OCI-LY1 (cell line): ENCODE measurements around the gene GCC2.

Source experiments
- H2AFZ ChIP-seq: fragments of 200-600 bp; sonication (generic), shearing (Covaris generic); 2 replicates; pipeline ENCODE4 v1.6.0; 2014; ENCODE audit warnings: antibody characterized with exemption, mild to moderate bottlenecking, low read length
- H3F3A ChIP-seq: fragments of 200-600 bp; sonication (generic), shearing (Covaris generic); 2 replicates; pipeline ENCODE4 v1.6.0; 2014; ENCODE audit warnings: mild to moderate bottlenecking, antibody characterized with exemption, low read length, moderate library complexity; ENCODE audit not compliant: insufficient read depth
- H3K27ac ChIP-seq: fragments of 200-600 bp; sonication (generic); 2 replicates; pipeline ENCODE4 v1.5.1; 2014; ENCODE audit warnings: low read length, mixed run types, mild to moderate bottlenecking, low read depth; ENCODE audit not compliant: poor library complexity, severe bottlenecking
- H3K27me3 ChIP-seq: fragments of 200-600 bp; sonication (generic); 2 replicates; pipeline ENCODE4 v1.6.0; 2014; ENCODE audit warnings: antibody characterized with exemption, mild to moderate bottlenecking, low read length, moderate library complexity; ENCODE audit not compliant: insufficient read depth
- H3K36me3 ChIP-seq: fragments of 200-600 bp; sonication (generic); 2 replicates; pipeline ENCODE4 v1.6.1; 2014; ENCODE audit warnings: mild to moderate bottlenecking, antibody characterized with exemption, low read length, moderate library complexity, mixed read lengths; ENCODE audit not compliant: insufficient read depth
- H3K4me1 ChIP-seq: fragments of 200-600 bp; sonication (generic); 2 replicates; pipeline ENCODE4 v1.5.1; 2014; ENCODE audit warnings: mild to moderate bottlenecking, low read length, moderate library complexity; ENCODE audit not compliant: insufficient read depth, severe bottlenecking
- H3K4me2 ChIP-seq: fragments of 200-600 bp; sonication (generic), shearing (Covaris generic); 2 replicates; pipeline ENCODE4 v1.6.1; 2014; ENCODE audit warnings: low read length
- H3K4me3 ChIP-seq: fragments of 200-600 bp; sonication (generic); 2 replicates; pipeline ENCODE4 v1.5.1; 2014; ENCODE audit warnings: low read length, low read depth, mild to moderate bottlenecking, mixed read lengths; ENCODE audit not compliant: poor library complexity, severe bottlenecking
- H3K79me2 ChIP-seq: fragments of 200-600 bp; shearing (Covaris generic); 2 replicates; pipeline ENCODE4 v1.6.1; 2016; ENCODE audit warnings: mixed run types, low read length, mixed read lengths; ENCODE audit not compliant: insufficient read depth
- H3K9ac ChIP-seq: fragments of 200-600 bp; sonication (generic), shearing (Covaris generic); 2 replicates; pipeline ENCODE4 v1.6.1; 2014; ENCODE audit warnings: mild to moderate bottlenecking, low read length, mixed read lengths
- H3K9me2 ChIP-seq: fragments of 200-600 bp; sonication (generic), shearing (Covaris generic); 2 replicates; pipeline ENCODE4 v1.6.1; 2014; ENCODE audit warnings: low read depth, mild to moderate bottlenecking, low read length, mixed read lengths
- H3K9me3 ChIP-seq: fragments of 200-600 bp; shearing (Covaris generic); 2 replicates; pipeline ENCODE4 v1.6.1; 2014; ENCODE audit warnings: low read length, mixed read lengths
- H4K20me1 ChIP-seq: fragments of 200-600 bp; sonication (generic), shearing (Covaris generic); 2 replicates; pipeline ENCODE4 v1.6.0; 2016; ENCODE audit warnings: mild to moderate bottlenecking, low read length; ENCODE audit not compliant: insufficient read depth
- CTCF ChIP-seq: fragments of 200-600 bp; sonication (generic), shearing (Covaris generic); IDR thresholded peaks from 2 replicates; pipeline ENCODE4 v1.5.1; 2017; ENCODE audit warnings: mild to moderate bottlenecking, antibody characterized with exemption, low read length, moderate library complexity, mixed read lengths
- EZH2 ChIP-seq: fragments of 200-600 bp; sonication (generic), shearing (Covaris generic); IDR thresholded peaks from 2 replicates; pipeline ENCODE4 v1.8.0; 2017; ENCODE audit warnings: borderline replicate concordance, mixed run types, mild to moderate bottlenecking, antibody characterized with exemption, low read length, moderate library complexity, mixed read lengths

Gene GCC2

DNA sequence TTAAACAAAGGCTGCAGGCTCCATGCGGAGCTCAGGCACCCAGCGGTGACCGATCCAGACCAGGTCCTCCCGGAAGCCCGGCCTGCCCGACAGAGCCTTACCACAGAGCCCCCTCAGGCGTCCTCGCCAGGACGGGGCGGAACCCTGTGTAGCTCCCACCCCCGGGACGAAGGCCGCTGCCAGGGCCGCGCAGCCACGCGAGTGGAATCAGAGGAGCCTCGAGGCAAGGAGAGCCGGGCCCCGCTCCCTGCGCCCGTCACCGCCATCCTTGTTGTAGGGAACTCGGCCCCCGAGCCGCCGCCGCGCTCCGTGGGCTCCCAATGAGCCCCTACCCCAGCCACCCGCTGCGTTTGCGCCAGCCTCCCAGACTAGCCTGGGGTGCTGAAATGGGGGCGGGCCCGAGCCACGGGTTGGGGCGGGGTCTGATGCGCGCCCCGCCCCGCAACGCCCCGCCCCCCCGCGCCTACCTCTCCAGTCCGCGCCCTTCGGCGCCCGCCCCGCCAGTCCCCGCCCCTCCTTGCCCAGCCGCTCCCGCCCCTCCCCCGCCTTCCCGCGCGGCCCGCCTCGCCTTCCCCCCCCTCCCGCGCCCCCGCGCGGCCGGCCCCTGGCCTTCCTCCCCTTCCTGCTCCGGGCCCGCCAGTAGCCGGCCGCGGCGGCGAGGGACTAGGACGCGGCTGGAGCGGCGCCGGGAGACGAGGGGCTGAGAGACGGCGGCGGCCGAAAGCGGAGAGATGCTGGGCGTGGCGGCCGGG lies 85.0 kb downstream of the GCC2 start, which contains the start of gene LIMS1:
TSS of gene LIMS1 (plus strand) at position 639 of the 752 bp plus-strand sequence. CDS start at position 732, 93 bp downstream.
- H2AFZ ChIP-seq: peak within 1 kb of the TSS; percentile 13
- H3K79me2 ChIP-seq: peaks cover 7% of the 10 kb centered on the region
- peaks cover 28% of the 10 kb centered on the region for H3K4me1 ChIP-seq

GRCh38 chr2:108534584-108535356 lies 85.8 kb downstream of the GCC2 start:
- no peak for TF ChIP-seq EZH2
- Histone ChIP-seq H3K9ac (peak overlapping the region; percentile 80), H3K36me3 (no peaks in the 10 kb centered on the region), H3K79me2 (peaks cover 7% of the 10 kb centered on the region), H3F3A (no peaks in the 10 kb centered on the region), H4K20me1 (no peaks in the 10 kb centered on the region), H3K9me2 (no peaks in the 10 kb centered on the region), H3K4me2 (peak overlapping the region; percentile 92), H3K4me1 (peaks cover 28% of the 10 kb centered on the region), H3K27ac (no peak overlapping the region), H3K27me3 (no peaks in the 10 kb centered on the region), H2AFZ (no peak overlapping the region), H3K4me3 (peak overlapping the region; percentile 92), H3K9me3 (no peaks in the 10 kb centered on the region)

More for the DNA sequence above, 85.0 kb downstream of the GCC2 start, which contains the start of gene LIMS1:
- no peak for TF ChIP-seq CTCF
- no peak for TF ChIP-seq EZH2
- Histone ChIP-seq H3K9me3 (no peaks in the 10 kb centered on the region), H3K27ac (peak within 1 kb of the TSS; percentile 52), H3K9me2 (no peaks in the 10 kb centered on the region), H3K4me3 (peak within 1 kb of the TSS; percentile 92), H3F3A (no peaks in the 10 kb centered on the region), H4K20me1 (no peaks in the 10 kb centered on the region), H3K4me2 (peak within 1 kb of the TSS; percentile 92), H3K9ac (peak within 1 kb of the TSS; percentile 81), H3K36me3 (no peaks in the 10 kb centered on the region), H3K27me3 (no peaks in the 10 kb centered on the region)

GRCh38 chr2:108535357-108535631 lies 86.3 kb downstream of the GCC2 start:
- no peaks in the 10 kb centered on the region for H3K9me3 ChIP-seq
- no peaks in the 10 kb centered on the region for H3F3A ChIP-seq
- peaks cover 28% of the 10 kb centered on the region for H3K4me1 ChIP-seq
- H2AFZ ChIP-seq: no peak overlapping the region
- no peaks in the 10 kb centered on the region for H3K27me3 ChIP-seq
- peak overlapping the region; percentile 92 for H3K4me2 ChIP-seq
- H4K20me1 ChIP-seq: no peaks in the 10 kb centered on the region
- H3K9me2 ChIP-seq: no peaks in the 10 kb centered on the region
- TF ChIP-seq EZH2: no peak
- TF ChIP-seq CTCF: no peak
- peak overlapping the region; percentile 80 for H3K9ac ChIP-seq
- no peaks in the 10 kb centered on the region for H3K36me3 ChIP-seq
- peak overlapping the region; percentile 92 for H3K4me3 ChIP-seq
- H3K27ac ChIP-seq: no peak overlapping the region
- peaks cover 7% of the 10 kb centered on the region for H3K79me2 ChIP-seq
